Endothelial cell of umbilical vein (primary cell): ENCODE results near the gene FAM234B. TPM values are rescaled to one million over a fixed set of nuclear protein-coding genes. Genes with fewer than 3 reads are reported as not detected.

Experiments used
- BruUV-seq: library from RNA; stranded (reverse); fragments of 400-500 nt; replicated peaks from 2 replicates; lab custom pipeline; 2021; lab: Mats Ljungman, UMichigan
- CTCF ChIA-PET: fragments of 300-600, 350-600 bp; sonication (Branson Sonifier 250); formaldehyde crosslinking; loops from one replicate; lab custom pipeline; 2021; ENCODE audit warnings: antibody characterized with exemption, inconsistent platforms; lab: Charles Lee
- POLR2A ChIA-PET: fragments of 300-600, 350-600 bp; sonication (Branson Sonifier 250); formaldehyde crosslinking; loops from one replicate; lab custom pipeline; 2021; ENCODE audit warnings: antibody characterized with exemption, inconsistent platforms; lab: Charles Lee
- DNase-seq: peaks from one replicate; pipeline ENCODE4 v3.0.0-alpha.2; 2011; ENCODE audit warnings: low read depth, low spot score
- FAIRE-seq: peaks from 2 replicates; lab custom pipeline; 2011; peaks lifted over from hg19 to GRCh38; lab: Jason Lieb, UNC
- H2AFZ ChIP-seq: 2 replicates; pipeline ENCODE4 v1.6.0; 2012; ENCODE audit warnings: low read depth, low read length, control low read depth, inconsistent platforms
- H3K27ac ChIP-seq: 2 replicates; pipeline ENCODE4 v1.5.1; 2011; ENCODE audit warnings: low read depth, mild to moderate bottlenecking, control low read depth, low read length, moderate library complexity; ENCODE audit not compliant: insufficient read depth
- H3K27me3 ChIP-seq, 2 experiments: 2 replicates each; pipeline versions ENCODE4 v1.6.0 to v1.6.1; 2011; ENCODE audit warnings: low read length in 2 of 2, mixed read lengths in 1 of 2; ENCODE audit not compliant: control insufficient read depth in 2 of 2, insufficient read depth in 2 of 2
- H3K36me3 ChIP-seq, 2 experiments: 2 replicates in 1 of 2; 3 replicates in 1 of 2; pipeline ENCODE4 v1.5.1; 2011; ENCODE audit warnings: low read length in 2 of 2, mild to moderate bottlenecking in 1 of 2, moderate library complexity in 1 of 2; ENCODE audit not compliant: control insufficient read depth in 2 of 2, insufficient read depth in 2 of 2; ENCODE audit errors: extremely low read depth in 1 of 2
- H3K4me1 ChIP-seq: 3 replicates; pipeline ENCODE4 v1.5.1; 2011; ENCODE audit warnings: mild to moderate bottlenecking, low read length; ENCODE audit not compliant: control insufficient read depth, insufficient read depth; ENCODE audit errors: extremely low read depth
- H3K4me2 ChIP-seq: 2 replicates; pipeline ENCODE4 v1.6.1; 2011; ENCODE audit warnings: low read length, control low read depth, mixed read lengths; ENCODE audit not compliant: insufficient read depth
- H3K4me3 ChIP-seq, 3 experiments: fragments of 200-600 bp in 1 of 3; sonication (generic), shearing (Covaris generic) in 1 of 3; replicated peaks in 1 of 3; 2 replicates each; pipeline ENCODE4 v1.5.1; 2011 to 2016; ENCODE audit warnings: control low read depth in 3 of 3, low read length in 3 of 3, mild to moderate bottlenecking in 2 of 3, inconsistent platforms in 1 of 3, low read depth in 1 of 3, moderate library complexity in 1 of 3; ENCODE audit not compliant: insufficient read depth in 1 of 3
- H3K79me2 ChIP-seq: 2 replicates; pipeline ENCODE4 v1.6.0; 2012; ENCODE audit warnings: low read length, inconsistent platforms; ENCODE audit not compliant: control insufficient read depth, insufficient read depth
- H3K9ac ChIP-seq: replicated peaks from 2 replicates; pipeline ENCODE3; 2011; ENCODE audit warnings: low read length, control low read depth; ENCODE audit not compliant: insufficient read depth; ENCODE audit errors: extremely low read depth
- H3K9me1 ChIP-seq: replicated peaks from 3 replicates; pipeline ENCODE4 v1.6.0; 2011; ENCODE audit warnings: mild to moderate bottlenecking, low read length; ENCODE audit not compliant: control insufficient read depth, insufficient read depth; ENCODE audit errors: extremely low read depth
- H3K9me3 ChIP-seq: replicated peaks from 2 replicates; pipeline ENCODE4 v1.5.1; 2012; ENCODE audit warnings: low read length, inconsistent platforms; ENCODE audit not compliant: control insufficient read depth, insufficient read depth
- H4K20me1 ChIP-seq: replicated peaks from 2 replicates; pipeline ENCODE3; 2011; ENCODE audit warnings: mild to moderate bottlenecking, low read length; ENCODE audit not compliant: control insufficient read depth, insufficient read depth; ENCODE audit errors: extremely low read depth
- FOS ChIP-seq: IDR thresholded peaks from 2 replicates; pipeline ENCODE4 v1.6.1; 2011; ENCODE audit warnings: mild to moderate bottlenecking, low read length, moderate library complexity, borderline replicate concordance; ENCODE audit not compliant: insufficient read depth
- JUN ChIP-seq: IDR thresholded peaks from 2 replicates; pipeline ENCODE4 v1.6.1; 2011; ENCODE audit warnings: borderline replicate concordance, low read depth; ENCODE audit not compliant: insufficient read length, insufficient read depth
- POLR2A ChIP-seq: IDR thresholded peaks from 2 replicates; pipeline ENCODE4 v1.6.1; 2012; ENCODE audit warnings: low read depth, mild to moderate bottlenecking, control low read depth, low read length
- POLR2AphosphoS5 ChIP-seq: IDR thresholded peaks from 2 replicates; pipeline ENCODE4 v1.6.1; 2012; ENCODE audit warnings: low read depth, mild to moderate bottlenecking, control low read depth, low read length, moderate library complexity; ENCODE audit not compliant: insufficient read depth
- dilution Hi-C: fragments of 300-500 bp; cut with MboI; formaldehyde crosslinking; loops from one replicate; pipeline ENCODE4 v1.15.0; 2019; ENCODE audit warnings: low sequenced_read_pairs; ENCODE audit not compliant: extremely low pct_ligation_motif_present
- intact Hi-C: fragments of 100-400 bp; cut with micrococcal nuclease; formaldehyde crosslinking; loops from one replicate; pipeline ENCODE4 v1.10.0; 2022
- polyA plus RNA-seq, 4 experiments: library from polyadenylated mRNA; depleted of rRNA in 3 of 4; stranded (reverse) in 3 of 4; unstranded in 1 of 4; fragments of >200 nt; gene quantifications; 2 replicates each; pipeline versions ENCODE4 v1.2.1 to v1.2.3, GENCODE V29; 2011 to 2012; ENCODE audit warnings: missing spikeins in 1 of 4
- total RNA-seq: library from RNA; stranded (reverse); gene quantifications from 2 replicates; pipeline ENCODE4 v1.2.3, GENCODE V29; 2021

The FAM234B gene
- total and polyA plus RNA-seq, 2 donors (not counting 3 experiments of a cell fraction or from before 2014, with no cell fraction given), result 4.9 to 13.2 TPM

- Histone ChIP-seq H4K20me1 (no peaks in the 10 kb centered on the region), H3K9me3 (no peaks in the 10 kb centered on the region), H2AFZ (no peak overlapping the region), H3K27ac (peak overlapping the region; percentile 99), H3K4me1 (peaks cover 54% of the 10 kb centered on the region), H3K79me2 (no peaks in the 10 kb centered on the region), H3K36me3 (no peaks in the 10 kb centered on the region), H3K27me3 (no peaks in the 10 kb centered on the region), H3K4me3 (peak overlapping the region in 1 of 3 experiments; percentile 41), H3K4me2 (peak overlapping the region; percentile 59), H3K9me1 (no peaks in the 10 kb centered on the region), H3K9ac (peak overlapping the region; percentile 96)
- dilution Hi-C loops (no loop called here), intact Hi-C loops (loop anchor here (2.0 to 5.0 kb wide), 5 partner anchors 54 to 377 kb away; partner anchors contain the start of gene FAM234B)
- TF ChIP-seq POLR2AphosphoS5 (peak; percentile 34), FOS (peak; percentile 74), POLR2A (no peak), JUN (peak; percentile 49)
- DNase-seq (peak; percentile 86), FAIRE-seq (no peak)
- ChIA-PET POLR2A (interaction anchor here (1.1 to 2.1 kb wide), 6 partner anchors 25 to 107 kb away, joined by 3 to 15 read pairs (median 7); partner anchors contain the start of gene EMP1), CTCF (interaction anchor here (0.7 to 6.0 kb wide), 15 partner anchors 16 to 119 kb away, joined by 3 to 89 read pairs (median 6); partner anchors contain the start of gene EMP1)
- TSS peak; percentile 31 for BruUV-seq
These were observed 55.1 kb downstream of the FAM234B start for GRCh38 chr12:13099066-13099843.
